PC-3 (cell line): Measurements from ENCODE around the gene DHX30. TPM values are rescaled to one million over a fixed set of nuclear protein-coding genes. Genes with fewer than 3 reads are reported as not detected.

Source experiments
- ATAC-seq: fragments of 200-7000 bp; cut with Tn5 transposase; 2 replicates; pipeline ENCODE4 v1.9.1; 2020; ENCODE audit warnings: mild to moderate bottlenecking, moderate library complexity
- BruUV-seq: library from RNA; stranded (reverse); fragments of 400-500 nt; replicated peaks from 2 replicates; lab custom pipeline; 2021; lab: Mats Ljungman, UMichigan
- CTCF ChIA-PET: fragments of 300-600 bp; sonication (Branson Sonifier 250); formaldehyde crosslinking; loops from one replicate; lab custom pipeline; 2022; ENCODE audit warnings: antibody characterized with exemption; lab: Charles Lee
- POLR2A ChIA-PET: fragments of 300-600 bp; sonication (Branson Sonifier 250); formaldehyde crosslinking; loops from one replicate; lab custom pipeline; 2022; ENCODE audit warnings: antibody characterized with exemption; ENCODE audit not compliant: unreplicated experiment; lab: Charles Lee
- DNase-seq: peaks from one replicate; pipeline ENCODE4 v3.0.0-alpha.2; 2015
- H2AFZ ChIP-seq: fragments of 300-600 bp; sonication (generic); 2 replicates; pipeline ENCODE4 v1.6.0; 2016; ENCODE audit warnings: antibody characterized with exemption, low read length
- H3F3A ChIP-seq: fragments of 300-600 bp; sonication (generic); one replicate; pipeline ENCODE4 v1.6.0; 2017; ENCODE audit warnings: antibody characterized with exemption, low read length, control low read depth, mild to moderate bottlenecking; ENCODE audit not compliant: unreplicated experiment
- H3K27ac ChIP-seq: fragments of 300-600 bp; sonication (generic); 2 replicates; pipeline ENCODE4 v1.5.1; 2016; ENCODE audit warnings: mild to moderate bottlenecking, low read length
- H3K27me3 ChIP-seq: fragments of 300-600 bp; sonication (generic); 2 replicates; pipeline ENCODE4 v1.6.1; 2016; ENCODE audit warnings: low read length, mixed read lengths
- H3K36me3 ChIP-seq: fragments of 300-600 bp; sonication (generic); 2 replicates; pipeline ENCODE4 v1.6.1; 2016; ENCODE audit warnings: low read depth, mixed run types, low read length, mixed read lengths
- H3K4me1 ChIP-seq: fragments of 300-600 bp; sonication (generic); 2 replicates; pipeline ENCODE4 v1.5.1; 2016; ENCODE audit warnings: low read length; ENCODE audit not compliant: insufficient read depth
- H3K4me2 ChIP-seq: fragments of 300-600 bp; sonication (generic); 2 replicates; pipeline ENCODE4 v1.6.0; 2016; ENCODE audit warnings: low read length
- H3K4me3 ChIP-seq: fragments of 300-600 bp; sonication (generic); 2 replicates; pipeline ENCODE4 v1.5.1; 2016; ENCODE audit warnings: mild to moderate bottlenecking, low read length, mixed read lengths
- H3K79me2 ChIP-seq: fragments of 300-600 bp; sonication (generic); 2 replicates; pipeline ENCODE4 v1.6.1; 2017; ENCODE audit warnings: low read length, mixed read lengths
- H3K9ac ChIP-seq: fragments of 300-600 bp; sonication (generic); 2 replicates; pipeline ENCODE4 v1.6.0; 2016; ENCODE audit warnings: mild to moderate bottlenecking, low read length
- H3K9me2 ChIP-seq: fragments of 300-600 bp; sonication (generic); replicated peaks from 2 replicates; pipeline ENCODE4 v1.6.1; 2016; ENCODE audit warnings: mixed run types, low read length, mixed read lengths
- H3K9me3 ChIP-seq: fragments of 300-600 bp; sonication (generic); 2 replicates; pipeline ENCODE4 v1.6.1; 2016; ENCODE audit warnings: low read length, mixed read lengths
- H4K20me1 ChIP-seq: fragments of 300-600 bp; sonication (generic); 2 replicates; pipeline ENCODE4 v1.6.1; 2016; ENCODE audit warnings: low read length, mixed read lengths
- CTCF ChIP-seq: fragments of 300-600 bp; sonication (generic); conservative IDR thresholded peaks from 2 replicates; pipeline ENCODE4 v1.5.1; 2017; ENCODE audit warnings: antibody characterized with exemption, low read depth, mild to moderate bottlenecking, low read length
- EZH2 ChIP-seq: fragments of 300-600 bp; sonication (generic); IDR thresholded peaks from one replicate; pipeline ENCODE4 v1.6.1; 2017; ENCODE audit warnings: antibody characterized with exemption, mild to moderate bottlenecking, low read length; ENCODE audit not compliant: unreplicated experiment
- EZH2phosphoT487 ChIP-seq: fragments of 300-600 bp; sonication (generic); IDR thresholded peaks from 2 replicates; pipeline ENCODE4 v1.6.1; 2018; ENCODE audit warnings: mild to moderate bottlenecking, antibody characterized with exemption, low read length, borderline replicate concordance
- intact Hi-C: fragments of 100-400 bp; cut with micrococcal nuclease; formaldehyde crosslinking; loops from 2 replicates; pipeline ENCODE4 v1.9.0; 2023
- total RNA-seq: library from RNA; depleted of rRNA; stranded (reverse); fragments of >200 nt; gene quantifications from 2 replicates; pipeline ENCODE4 v1.2.3, GENCODE V29; 2014

DHX30 gene
- total RNA-seq, 1 experiment from 2014 or later, result 152 TPM

- H3K36me3 ChIP-seq, result peaks cover 24% of the 10 kb centered on the region
- no peak overlapping the region for H3K9ac ChIP-seq
- H3K79me2 ChIP-seq, result no peaks in the 10 kb centered on the region
- H3K27me3 ChIP-seq, result no peaks in the 10 kb centered on the region
- POLR2A ChIA-PET, result no interaction called here
- H3K27ac ChIP-seq, result no peak overlapping the region
- H2AFZ ChIP-seq, result no peak overlapping the region
- no TSS peak for BruUV-seq
- H3K4me3 ChIP-seq, result no peak overlapping the region
- H4K20me1 ChIP-seq, result no peaks in the 10 kb centered on the region
- H3K9me2 ChIP-seq, result no peaks in the 10 kb centered on the region
- TF ChIP-seq EZH2 (no peak), CTCF (no peak), EZH2phosphoT487 (no peak)
- H3K4me1 ChIP-seq, result no peaks in the 10 kb centered on the region
- no peak overlapping the region for H3K4me2 ChIP-seq
- no peak for ATAC-seq
- H3K9me3 ChIP-seq, result no peaks in the 10 kb centered on the region
- no peaks in the 10 kb centered on the region for H3F3A ChIP-seq
- DNase-seq, result no peak
- CTCF ChIA-PET, result no interaction called here
- intact Hi-C loops, result no loop called here
These were observed 88.1 kb downstream of the DHX30 start for GRCh38 chr3:47890828-47891612.

- DNase-seq, result no peak
- Histone ChIP-seq H3K27ac (no peak overlapping the region), H3K9me3 (no peaks in the 10 kb centered on the region), H3K4me1 (no peaks in the 10 kb centered on the region), H2AFZ (no peak overlapping the region), H3F3A (no peaks in the 10 kb centered on the region), H3K9ac (no peak overlapping the region), H3K79me2 (no peaks in the 10 kb centered on the region), H3K4me2 (no peak overlapping the region), H3K27me3 (no peaks in the 10 kb centered on the region), H4K20me1 (no peaks in the 10 kb centered on the region), H3K4me3 (no peak overlapping the region), H3K36me3 (peaks cover 24% of the 10 kb centered on the region), H3K9me2 (no peaks in the 10 kb centered on the region)
- ChIA-PET POLR2A (no interaction called here), CTCF (interaction anchor here (0.6 kb wide), 1 partner anchor 23 kb away, joined by 3 read pairs; no protein-coding TSS in a partner anchor)
- TF ChIP-seq EZH2phosphoT487, result no peak
- TF ChIP-seq CTCF, result no peak
- no peak for TF ChIP-seq EZH2
- BruUV-seq, result no TSS peak
- no peak for ATAC-seq
- intact Hi-C loops, result no loop called here
These were observed 88.7 kb downstream of the DHX30 start for GRCh38 chr3:47891613-47892005.
